ENCODE measurements around the gene GSG1L2.

The GSG1L2 gene

DNA sequence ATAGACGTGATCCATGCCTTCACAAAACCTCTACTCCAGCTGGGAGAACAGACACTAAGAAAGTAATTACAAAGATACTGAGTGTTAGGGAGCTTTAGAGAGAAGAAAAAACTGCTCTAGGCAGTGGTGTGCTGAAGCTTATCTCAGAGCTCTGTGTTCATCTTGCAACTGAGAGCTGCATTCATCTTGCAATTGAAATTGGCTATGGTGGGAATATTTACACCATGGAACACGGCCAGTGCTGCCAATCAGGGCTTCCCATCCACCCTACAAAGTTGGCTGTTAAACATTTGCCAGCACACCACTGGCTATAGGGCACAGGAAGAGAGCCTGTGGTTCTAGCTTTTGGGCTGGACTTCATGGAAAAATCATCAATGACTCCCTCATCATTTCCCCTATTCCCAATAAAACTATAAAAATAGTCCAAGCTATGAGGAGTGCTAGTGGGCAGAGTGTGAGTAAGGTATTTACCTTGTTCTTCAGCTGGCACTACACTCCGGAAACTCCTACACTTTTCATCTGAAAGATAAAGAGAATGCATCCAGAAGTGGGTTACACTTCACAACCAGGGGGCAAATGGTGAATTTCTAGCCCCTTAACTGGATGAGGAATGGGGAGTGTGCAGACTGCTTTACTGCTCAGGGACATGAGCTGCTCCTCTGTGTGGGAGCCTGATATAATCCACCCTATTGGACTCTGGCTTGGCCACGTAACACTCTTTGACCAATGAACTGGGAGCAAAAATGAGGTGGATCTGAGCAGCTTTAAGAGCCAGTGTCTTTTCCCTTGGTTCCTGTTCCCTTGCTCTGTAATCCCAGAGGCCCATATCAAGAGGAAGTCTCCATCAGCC, 11.6 kb downstream of the GSG1L2 start:
- no peak overlapping the region for H3K4me3 ChIP-seq (ENCODE audit: low read depth, low read length)
- no peak for DNase-seq (ENCODE audit: low read depth)
- TF ChIP-seq, protein P1, sequence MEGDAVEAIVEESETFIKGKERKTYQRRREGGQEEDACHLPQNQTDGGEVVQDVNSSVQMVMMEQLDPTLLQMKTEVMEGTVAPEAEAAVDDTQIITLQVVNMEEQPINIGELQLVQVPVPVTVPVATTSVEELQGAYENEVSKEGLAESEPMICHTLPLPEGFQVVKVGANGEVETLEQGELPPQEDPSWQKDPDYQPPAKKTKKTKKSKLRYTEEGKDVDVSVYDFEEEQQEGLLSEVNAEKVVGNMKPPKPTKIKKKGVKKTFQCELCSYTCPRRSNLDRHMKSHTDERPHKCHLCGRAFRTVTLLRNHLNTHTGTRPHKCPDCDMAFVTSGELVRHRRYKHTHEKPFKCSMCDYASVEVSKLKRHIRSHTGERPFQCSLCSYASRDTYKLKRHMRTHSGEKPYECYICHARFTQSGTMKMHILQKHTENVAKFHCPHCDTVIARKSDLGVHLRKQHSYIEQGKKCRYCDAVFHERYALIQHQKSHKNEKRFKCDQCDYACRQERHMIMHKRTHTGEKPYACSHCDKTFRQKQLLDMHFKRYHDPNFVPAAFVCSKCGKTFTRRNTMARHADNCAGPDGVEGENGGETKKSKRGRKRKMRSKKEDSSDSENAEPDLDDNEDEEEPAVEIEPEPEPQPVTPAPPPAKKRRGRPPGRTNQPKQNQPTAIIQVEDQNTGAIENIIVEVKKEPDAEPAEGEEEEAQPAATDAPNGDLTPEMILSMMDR (IDR thresholded peaks at IDR 0.05; ENCODE audit: control insufficient read depth, extremely low read depth, insufficient read depth), result no peak

DNA sequence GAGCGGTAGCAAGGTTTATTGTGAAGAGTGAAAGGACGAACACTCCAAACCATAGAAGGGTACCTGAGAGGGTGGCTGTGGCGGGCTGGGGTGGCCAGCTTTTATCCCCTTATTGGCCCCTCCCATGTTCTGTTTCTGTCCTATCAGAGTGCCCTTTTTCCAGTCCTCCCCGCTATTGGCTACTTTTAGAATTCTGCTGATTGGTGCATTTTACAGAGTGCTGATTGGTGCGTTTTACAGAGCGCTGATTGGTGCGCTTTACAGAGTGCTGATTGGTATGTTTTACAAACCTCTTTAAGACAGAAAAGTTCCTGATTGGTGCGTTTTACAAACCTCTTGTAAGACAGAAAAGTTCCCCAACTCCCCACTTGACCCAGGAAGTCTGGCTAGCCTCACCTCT, 12.5 kb downstream of the GSG1L2 start:
- TF ChIP-seq, protein P1 (IDR thresholded peaks at IDR 0.05; ENCODE audit: control insufficient read depth, extremely low read depth, insufficient read depth), result no peak
- H3K4me3 ChIP-seq (ENCODE audit: low read depth, low read length), result no peak overlapping the region
- no peak for DNase-seq (ENCODE audit: low read depth)

DNA sequence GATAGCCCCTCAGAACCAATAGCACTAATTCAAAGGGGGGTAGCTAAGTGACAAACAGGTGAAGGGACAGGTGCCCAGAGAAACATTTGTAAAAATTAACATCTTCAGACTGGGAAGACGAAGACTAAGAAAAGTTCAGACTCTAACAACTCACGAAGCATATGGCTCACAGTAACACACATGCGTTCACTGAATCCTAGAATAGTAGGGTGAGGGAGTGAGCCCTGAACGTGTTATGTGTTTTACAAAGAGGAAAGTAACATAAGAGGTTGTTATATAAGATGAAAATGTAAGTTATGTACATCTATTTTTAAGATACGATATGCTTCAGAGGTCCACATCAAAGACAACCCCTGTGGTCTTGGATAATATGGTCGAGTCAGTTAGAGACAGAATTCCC, 15.2 kb downstream of the GSG1L2 start:
- DNase-seq (ENCODE audit: low read depth), result no peak
- TF ChIP-seq, protein P1 (IDR thresholded peaks at IDR 0.05; ENCODE audit: control insufficient read depth, extremely low read depth, insufficient read depth), result no peak
- no peak overlapping the region for H3K4me3 ChIP-seq (ENCODE audit: low read depth, low read length)

DNA sequence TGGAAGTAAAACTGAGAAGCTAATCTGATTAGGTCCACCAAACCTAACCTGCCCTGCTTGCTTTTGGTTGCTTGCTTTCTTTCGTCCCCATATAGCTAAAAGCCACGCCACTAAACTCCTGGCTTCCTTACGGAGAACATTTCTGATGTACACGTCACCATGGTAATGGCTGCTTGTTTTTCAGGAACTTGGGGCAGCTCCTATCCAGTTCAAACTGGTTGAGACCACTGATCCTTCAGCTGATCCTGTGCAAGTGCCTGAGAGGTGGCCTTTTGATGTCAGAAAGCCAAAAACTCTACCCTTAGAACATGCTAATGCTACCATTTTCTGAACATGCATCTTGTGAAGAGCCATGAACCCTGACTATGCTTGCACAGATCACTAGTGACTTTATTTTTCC, 16.1 kb downstream of the GSG1L2 start:
- TF ChIP-seq, protein P1 (IDR thresholded peaks at IDR 0.05; ENCODE audit: control insufficient read depth, extremely low read depth, insufficient read depth), result no peak
- DNase-seq (ENCODE audit: low read depth), result no peak
- H3K4me3 ChIP-seq (ENCODE audit: low read depth, low read length), result no peak overlapping the region

DNA sequence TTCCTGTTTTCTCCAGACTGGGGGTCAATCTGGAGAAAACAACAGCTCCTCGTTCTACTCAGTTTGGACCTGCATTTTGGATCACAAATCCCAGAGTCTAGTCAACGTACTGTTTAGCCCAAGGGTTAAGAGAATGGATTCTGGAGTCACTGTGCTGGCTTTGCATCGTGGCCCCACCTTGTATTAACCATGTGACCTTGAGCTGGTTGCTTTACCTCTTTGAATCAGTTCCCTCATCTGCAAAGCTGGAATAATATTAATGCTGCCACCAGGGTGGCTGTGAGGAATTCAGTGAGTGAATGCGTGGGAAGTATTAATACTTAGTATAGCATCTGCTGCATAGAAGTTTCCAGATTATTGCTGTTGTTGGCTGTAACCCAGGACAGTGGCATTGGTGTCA, 19.2 kb downstream of the GSG1L2 start:
- DNase-seq (ENCODE audit: low read depth), result no peak

DNA sequence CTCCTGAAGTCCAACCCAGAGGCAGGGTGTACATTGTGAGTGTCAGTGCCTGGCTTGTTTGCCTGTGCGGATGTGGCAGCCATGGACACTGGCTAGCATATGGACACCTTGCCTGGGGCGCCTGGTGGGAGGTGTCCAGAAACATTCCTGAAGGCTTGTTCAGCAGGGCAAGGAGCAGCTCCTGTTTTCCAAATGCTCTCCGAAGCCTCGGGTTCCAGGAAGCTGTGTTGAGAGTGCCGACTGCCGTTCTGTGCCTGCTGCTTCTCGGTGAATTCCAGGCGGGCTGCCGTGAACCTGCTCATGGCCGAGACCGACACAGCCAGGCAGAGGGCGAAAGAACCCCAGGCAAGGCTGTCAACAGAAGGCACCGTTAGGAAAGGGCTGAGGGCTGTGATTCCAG, 19.6 kb downstream of the GSG1L2 start:
- no peak for DNase-seq (ENCODE audit: low read depth)
- no peak overlapping the region for H3K4me3 ChIP-seq (ENCODE audit: low read depth, low read length)
- TF ChIP-seq, protein P1 (IDR thresholded peaks at IDR 0.05; ENCODE audit: control insufficient read depth, extremely low read depth, insufficient read depth), result no peak

More for the DNA sequence above, 19.2 kb downstream of the GSG1L2 start:
- no peak overlapping the region for H3K4me3 ChIP-seq (ENCODE audit: low read depth, low read length)
- TF ChIP-seq, protein P1 (IDR thresholded peaks at IDR 0.05; ENCODE audit: control insufficient read depth, extremely low read depth, insufficient read depth), result no peak

DNA sequence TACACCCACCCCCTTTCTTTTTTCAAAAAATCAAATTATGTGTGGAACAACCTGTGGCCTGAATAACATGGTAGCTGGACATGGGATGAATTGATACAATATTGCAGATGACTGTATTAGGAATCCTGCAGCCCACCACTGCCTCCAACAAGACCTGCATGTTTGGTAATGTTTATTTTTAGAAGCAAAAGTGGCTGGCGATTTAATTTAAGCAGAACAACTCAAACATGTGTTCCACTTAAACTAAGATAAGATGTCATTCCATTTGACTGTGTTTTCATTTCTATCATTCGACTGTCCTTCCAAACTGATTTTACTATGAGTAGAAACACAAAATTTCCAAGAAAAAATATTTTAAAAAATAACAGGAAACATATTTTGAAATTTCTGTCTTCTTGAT, 20.4 kb downstream of the GSG1L2 start:
- no peak for DNase-seq (ENCODE audit: low read depth)
- TF ChIP-seq, protein P1 (IDR thresholded peaks at IDR 0.05; ENCODE audit: control insufficient read depth, extremely low read depth, insufficient read depth), result no peak
- H3K4me3 ChIP-seq (ENCODE audit: low read depth, low read length), result no peak overlapping the region
